Astrocyte (in vitro differentiated cells and primary cell): ENCODE measurements around the gene DBP. TPM values are rescaled to one million over a fixed set of nuclear protein-coding genes. Genes with fewer than 3 reads are reported as not detected.
A peak's percentile ranks its signal among the peaks of the same experiment; 100 is the strongest.

ENCODE experiments used
- DNase-seq: peaks from one replicate; pipeline ENCODE4 v3.0.0-alpha.2; 2010; ENCODE audit warnings: low read depth
- FAIRE-seq: peaks from 2 replicates; lab custom pipeline; 2011; peaks lifted over from hg19 to GRCh38; lab: Jason Lieb, UNC
- H2AFZ ChIP-seq: 2 replicates; pipeline ENCODE4 v1.6.0; 2012; ENCODE audit warnings: low read depth, low read length, inconsistent platforms
- H3K27ac ChIP-seq: 2 replicates; pipeline ENCODE4 v1.5.1; 2011; ENCODE audit warnings: low read depth, low read length, inconsistent platforms
- H3K27me3 ChIP-seq: 2 replicates; pipeline ENCODE4 v1.6.0; 2011; ENCODE audit warnings: low read length, inconsistent platforms; ENCODE audit not compliant: insufficient read depth
- H3K36me3 ChIP-seq: 2 replicates; pipeline ENCODE4 v1.5.1; 2011; ENCODE audit warnings: low read length, inconsistent platforms; ENCODE audit not compliant: insufficient read depth
- H3K4me1 ChIP-seq: 2 replicates; pipeline ENCODE4 v1.5.1; 2011; ENCODE audit warnings: low read length, inconsistent platforms; ENCODE audit not compliant: insufficient read depth
- H3K4me2 ChIP-seq: 2 replicates; pipeline ENCODE4 v1.6.0; 2012; ENCODE audit warnings: low read length, inconsistent platforms
- H3K4me3 ChIP-seq: 2 replicates; pipeline ENCODE4 v1.5.1; 2011; ENCODE audit warnings: low read depth, mild to moderate bottlenecking, low read length, inconsistent platforms; ENCODE audit not compliant: insufficient read depth
- H3K79me2 ChIP-seq: 2 replicates; pipeline ENCODE4 v1.6.0; 2012; ENCODE audit warnings: mild to moderate bottlenecking, low read length, inconsistent platforms; ENCODE audit not compliant: insufficient read depth
- H3K9ac ChIP-seq: 2 replicates; pipeline ENCODE4 v1.6.0; 2012; ENCODE audit warnings: mild to moderate bottlenecking, low read length, inconsistent platforms
- H3K9me3 ChIP-seq: 2 replicates; pipeline ENCODE4 v1.5.1; 2012; ENCODE audit warnings: low read depth, mild to moderate bottlenecking, low read length, inconsistent platforms; ENCODE audit not compliant: insufficient read depth
- H4K20me1 ChIP-seq: 2 replicates; pipeline ENCODE4 v1.6.0; 2012; ENCODE audit warnings: low read length, inconsistent platforms; ENCODE audit not compliant: insufficient read depth
- H3K27ac Mint-ChIP-seq: one replicate; pipeline ENCODE4 v1.8.0; 2021; ENCODE audit warnings: mild to moderate bottlenecking, mixed read lengths; ENCODE audit not compliant: unreplicated experiment
- H3K27me3 Mint-ChIP-seq: one replicate; pipeline ENCODE4 v1.8.0; 2021; ENCODE audit warnings: low read depth, mixed read lengths; ENCODE audit not compliant: unreplicated experiment
- H3K36me3 Mint-ChIP-seq: one replicate; pipeline ENCODE4 v1.8.0; 2021; ENCODE audit warnings: low read depth, mixed read lengths; ENCODE audit not compliant: unreplicated experiment
- H3K4me1 Mint-ChIP-seq: one replicate; pipeline ENCODE4 v1.8.0; 2021; ENCODE audit warnings: low read depth, mixed read lengths; ENCODE audit not compliant: unreplicated experiment
- H3K4me3 Mint-ChIP-seq: one replicate; pipeline ENCODE4 v1.8.0; 2021; ENCODE audit warnings: mild to moderate bottlenecking, moderate library complexity, mixed read lengths; ENCODE audit not compliant: unreplicated experiment
- H3K9me3 Mint-ChIP-seq: one replicate; pipeline ENCODE4 v1.8.0; 2021; ENCODE audit warnings: mild to moderate bottlenecking, mixed read lengths; ENCODE audit not compliant: unreplicated experiment
- CTCF ChIP-seq: IDR thresholded peaks from 2 replicates; pipeline ENCODE4 v1.5.1; 2011; ENCODE audit warnings: low read depth, mild to moderate bottlenecking, inconsistent platforms, low read length, moderate library complexity; ENCODE audit not compliant: insufficient read depth
- EZH2 ChIP-seq: IDR thresholded peaks from 2 replicates; pipeline ENCODE4 v1.6.1; 2012; ENCODE audit warnings: mild to moderate bottlenecking, low read length, inconsistent platforms; ENCODE audit not compliant: insufficient read depth
- total RNA-seq: library from RNA; stranded (reverse); gene quantifications from 2 replicates; pipeline ENCODE4 v1.2.1, GENCODE V29; 2021

The DBP gene
- total RNA-seq, 1 donor from 2014 or later: 1.2 TPM

GRCh38 chr19:48644839-48645619 is 7.8 kb upstream of the DBP start:
- no peak for TF ChIP-seq CTCF
- TF ChIP-seq EZH2: no peak
- Mint-ChIP-seq H3K4me3 (peak overlapping the region; percentile 85), H3K36me3 (peaks cover 2% of the 10 kb centered on the region), H3K27me3 (peaks cover 2% of the 10 kb centered on the region), H3K4me1 (peaks cover 4% of the 10 kb centered on the region), H3K9me3 (no peaks in the 10 kb centered on the region), H3K27ac (peak overlapping the region; percentile 42)
- Histone ChIP-seq H3K4me2 (peak overlapping the region; percentile 98), H3K9me3 (no peaks in the 10 kb centered on the region), H3K36me3 (no peaks in the 10 kb centered on the region), H4K20me1 (no peaks in the 10 kb centered on the region), H3K27ac (no peak overlapping the region), H3K4me3 (peak overlapping the region; percentile 32), H3K27me3 (no peaks in the 10 kb centered on the region), H3K4me1 (peaks cover 19% of the 10 kb centered on the region), H3K9ac (no peak overlapping the region), H2AFZ (peak overlapping the region; percentile 86), H3K79me2 (no peaks in the 10 kb centered on the region)
- DNase-seq: no peak
- no peak for FAIRE-seq

GRCh38 chr19:48644355-48644754 is 7.2 kb upstream of the DBP start:
- TF ChIP-seq CTCF (no peak), EZH2 (no peak)
- FAIRE-seq (no peak), DNase-seq (no peak)
- Mint-ChIP-seq H3K36me3 (peaks cover 2% of the 10 kb centered on the region), H3K27ac (peak overlapping the region; percentile 47), H3K4me3 (peak overlapping the region; percentile 78), H3K9me3 (no peaks in the 10 kb centered on the region), H3K4me1 (peaks cover 4% of the 10 kb centered on the region), H3K27me3 (peaks cover 4% of the 10 kb centered on the region)
- H2AFZ ChIP-seq: no peak overlapping the region
- no peaks in the 10 kb centered on the region for H3K9me3 ChIP-seq
- no peaks in the 10 kb centered on the region for H3K79me2 ChIP-seq
- no peak overlapping the region for H3K4me3 ChIP-seq
- no peaks in the 10 kb centered on the region for H3K36me3 ChIP-seq
- peaks cover 15% of the 10 kb centered on the region for H3K4me1 ChIP-seq
- H3K4me2 ChIP-seq: peak overlapping the region; percentile 98
- H3K27ac ChIP-seq: no peak overlapping the region
- H4K20me1 ChIP-seq: no peaks in the 10 kb centered on the region
- H3K27me3 ChIP-seq: no peaks in the 10 kb centered on the region
- H3K9ac ChIP-seq: no peak overlapping the region

GRCh38 chr19:48642862-48643261 is 5.7 kb upstream of the DBP start:
- no peaks in the 10 kb centered on the region for H3K27me3 ChIP-seq
- H3K27ac ChIP-seq: no peak overlapping the region
- no peaks in the 10 kb centered on the region for H3K79me2 ChIP-seq
- Mint-ChIP-seq H3K4me3 (no peak overlapping the region), H3K4me1 (peaks cover 7% of the 10 kb centered on the region), H3K9me3 (no peaks in the 10 kb centered on the region), H3K36me3 (peaks cover 2% of the 10 kb centered on the region), H3K27me3 (peaks cover 4% of the 10 kb centered on the region), H3K27ac (no peak overlapping the region)
- H3K9me3 ChIP-seq: no peaks in the 10 kb centered on the region
- no peak overlapping the region for H3K4me2 ChIP-seq
- no peak for DNase-seq
- H3K4me3 ChIP-seq: no peak overlapping the region
- no peaks in the 10 kb centered on the region for H3K36me3 ChIP-seq
- no peak overlapping the region for H3K9ac ChIP-seq
- FAIRE-seq: no peak
- no peaks in the 10 kb centered on the region for H4K20me1 ChIP-seq
- peaks cover 19% of the 10 kb centered on the region for H3K4me1 ChIP-seq
- H2AFZ ChIP-seq: no peak overlapping the region
- TF ChIP-seq CTCF (no peak), EZH2 (no peak)
